Spleen (tissue), 11 donors: ENCODE measurements around the gene IL1RL2. TPM values are rescaled to one million over a fixed set of nuclear protein-coding genes. Genes with fewer than 3 reads are reported as not detected.

Experiments used
- DNase-seq: peaks from one replicate; pipeline ENCODE4 v3.0.0-alpha.2; 2020
- H3K27ac ChIP-seq, 8 donors: fragments of 200-600 bp; sonication (generic) in 7 of 8; 1 replicate in 4 of 8; 2 replicates in 4 of 8; pipeline versions ENCODE4 v1.5.0 to v1.8.0; 2016 to 2021; ENCODE audit warnings: inconsistent platforms in 4 of 8, mild to moderate bottlenecking in 4 of 8, moderate library complexity in 1 of 8
- H3K27me3 ChIP-seq, 7 donors: fragments of 200-600 bp; sonication (generic) in 6 of 7; replicated peaks in 1 of 7; 1 replicate in 4 of 7; 2 replicates in 3 of 7; pipeline versions ENCODE4 v1.5.0 to v1.8.0; 2016 to 2021; ENCODE audit warnings: inconsistent platforms in 3 of 7, mild to moderate bottlenecking in 1 of 7
- H3K36me3 ChIP-seq, 6 donors: fragments of 200-600 bp; sonication (generic) in 5 of 6; 1 replicate in 4 of 6; 2 replicates in 2 of 6; pipeline versions ENCODE4 v1.5.0 to v1.8.0; 2016 to 2021; ENCODE audit warnings: inconsistent platforms in 2 of 6
- H3K4me1 ChIP-seq, 6 donors: fragments of 200-600 bp; sonication (generic) in 5 of 6; 1 replicate in 3 of 6; 2 replicates in 3 of 6; pipeline versions ENCODE4 v1.5.0 to v1.8.0; 2016 to 2021; ENCODE audit warnings: inconsistent platforms in 3 of 6
- H3K4me3 ChIP-seq, 8 donors: fragments of 200-600 bp; sonication (generic) in 7 of 8; 1 replicate in 4 of 8; 2 replicates in 4 of 8; pipeline versions ENCODE4 v1.5.0 to v1.8.0; 2016 to 2021; ENCODE audit warnings: inconsistent platforms in 4 of 8, mild to moderate bottlenecking in 4 of 8, moderate library complexity in 2 of 8
- H3K9me3 ChIP-seq, 8 donors: fragments of 200-600 bp; sonication (generic) in 7 of 8; 1 replicate in 4 of 8; 2 replicates in 4 of 8; pipeline versions ENCODE4 v1.5.0 to v1.8.0; 2016 to 2021; ENCODE audit warnings: inconsistent platforms in 4 of 8
- POLR2A ChIP-seq, 3 donors: fragments of 450-650 bp; IDR thresholded peaks; one replicate each; pipeline ENCODE4 v1.5.1; 2017; ENCODE audit warnings: antibody characterized with exemption in 3 of 3, mild to moderate bottlenecking in 1 of 3
- POLR2AphosphoS5 ChIP-seq, 3 donors: sonication (generic); formaldehyde crosslinking; IDR thresholded peaks; one replicate each; pipeline ENCODE4 v1.5.1; 2017; ENCODE audit warnings: antibody characterized with exemption in 3 of 3
- whole genome bisulfite sequencing, 5 donors: extraction: QIAGEN DNeasy Blood & Tissue Kit in 3 of 5; methylation state at CpG; one replicate each; pipeline versions ENCODE4 v1.1.5 to v1.1.7; 2013 to 2018; 5-methylcytosine and 5-hydroxymethylcytosine counted together
- intact Hi-C: fragments of 100-400 bp; cut with DNase I; formaldehyde crosslinking; loops from one replicate; pipeline ENCODE4 v1.15.0; 2023; ENCODE audit warnings: low total_unique reads
- polyA plus RNA-seq, 3 donors: library from polyadenylated mRNA; stranded (reverse); fragments of 200-250 nt; gene quantifications; one replicate each; pipeline ENCODE4 v1.2.1, GENCODE V29; 2013
- total RNA-seq, 7 donors: library from RNA; depleted of rRNA in 3 of 7; stranded (reverse); fragments of >200 nt in 3 of 7; fragmentation: NEBNext Ultra II Directional in 4 of 7; extraction: Animal tissue kit (Norgen Biotek cat#: 25700) in 4 of 7; gene quantifications; one replicate each; pipeline versions ENCODE4 v1.1.0 to v1.2.1, GENCODE V29; 2016 to 2021
- TF ChIP-seq, protein P1 (sequence below), 11 experiments: fragments of 200-600 bp in 7 of 11; fragments of 450-650 bp in 4 of 11; sonication (generic) in 4 of 11; IDR thresholded peaks in 8 of 11; conservative IDR thresholded peaks in 3 of 11; 1 replicate in 7 of 11; 2 replicates in 4 of 11; pipeline versions ENCODE4 v1.4.0 to v1.8.0; 2016 to 2021; ENCODE audit warnings: antibody characterized with exemption in 11 of 11, inconsistent platforms in 4 of 11, mild to moderate bottlenecking in 1 of 11
- donor health status: healthy with polysubstance abuse.
- donor health status: DM: no; HTN: no; CAD: no; lungs with moderate emphysema.
- donor health status: DM: no; HTN: no; CAD: no.
- donor health status: Bipolar disorder and iron deficiency.
- donor health status: healthy.
- donor health status: DM: no; HTN: no; CAD: no.
- donor health status: DM: yes; HTN: yes; CAD: no.

IL1RL2 gene
- total and polyA plus RNA-seq, 10 donors, result 0.05 to 0.49 (median 0.13) TPM; not detected in 4

- no peak overlapping the region for H3K27ac ChIP-seq
- 68 to 85% (median 83%) methylated on average over 2 of the region's 2 CpGs for WGBS, 5 donors
- intact Hi-C loops, result no loop called here
These were observed 2.8 kb upstream of the IL1RL2 start for GRCh38 chr2:102184018-102184417.

DNA sequence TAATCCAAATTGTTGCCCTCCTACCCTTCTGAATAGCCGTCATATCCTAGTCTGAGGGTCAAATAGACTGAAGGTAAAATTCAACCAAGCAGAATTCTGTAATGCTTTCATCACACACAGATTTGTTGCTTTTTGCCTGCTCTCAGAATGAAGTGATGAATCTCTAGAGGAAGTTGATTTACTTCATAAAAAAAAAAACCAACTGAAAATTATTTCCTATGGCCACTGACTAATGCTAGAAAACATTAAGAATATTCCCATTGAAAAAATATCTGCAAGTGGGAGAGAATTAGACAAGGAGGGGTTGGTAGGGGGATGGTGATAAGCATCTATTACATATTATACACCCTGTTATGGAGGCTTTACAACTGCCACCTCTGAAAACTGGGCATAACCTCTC, 2.3 kb upstream of the IL1RL2 start:
- Histone ChIP-seq H3K27ac (peak overlapping the region in 1 of 8 donors; percentile 37), H3K4me3 (no peak overlapping the region), H3K4me1 (peaks cover 0 to 20% (median 10%) of the 10 kb centered on the region in 6 donors), H3K27me3 (peaks cover 0 to 20% (median 7%) of the 10 kb centered on the region in 7 donors), H3K36me3 (no peaks in the 10 kb centered on the region), H3K9me3 (no peaks in the 10 kb centered on the region)
- intact Hi-C loops, result no loop called here
- TF ChIP-seq POLR2A (IDR thresholded peaks at IDR 0.05) (no peak), POLR2AphosphoS5 (IDR thresholded peaks at IDR 0.05) (no peak)
- TF ChIP-seq, protein P1, sequence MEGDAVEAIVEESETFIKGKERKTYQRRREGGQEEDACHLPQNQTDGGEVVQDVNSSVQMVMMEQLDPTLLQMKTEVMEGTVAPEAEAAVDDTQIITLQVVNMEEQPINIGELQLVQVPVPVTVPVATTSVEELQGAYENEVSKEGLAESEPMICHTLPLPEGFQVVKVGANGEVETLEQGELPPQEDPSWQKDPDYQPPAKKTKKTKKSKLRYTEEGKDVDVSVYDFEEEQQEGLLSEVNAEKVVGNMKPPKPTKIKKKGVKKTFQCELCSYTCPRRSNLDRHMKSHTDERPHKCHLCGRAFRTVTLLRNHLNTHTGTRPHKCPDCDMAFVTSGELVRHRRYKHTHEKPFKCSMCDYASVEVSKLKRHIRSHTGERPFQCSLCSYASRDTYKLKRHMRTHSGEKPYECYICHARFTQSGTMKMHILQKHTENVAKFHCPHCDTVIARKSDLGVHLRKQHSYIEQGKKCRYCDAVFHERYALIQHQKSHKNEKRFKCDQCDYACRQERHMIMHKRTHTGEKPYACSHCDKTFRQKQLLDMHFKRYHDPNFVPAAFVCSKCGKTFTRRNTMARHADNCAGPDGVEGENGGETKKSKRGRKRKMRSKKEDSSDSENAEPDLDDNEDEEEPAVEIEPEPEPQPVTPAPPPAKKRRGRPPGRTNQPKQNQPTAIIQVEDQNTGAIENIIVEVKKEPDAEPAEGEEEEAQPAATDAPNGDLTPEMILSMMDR (IDR thresholded peaks at IDR 0.05 in 8 of 11, conservative IDR thresholded peaks at IDR 0.05 in 3 of 11), result no peak
- WGBS, 5 donors, result 93 to 100% (median 96%) methylated on average over 1 of the region's 1 CpG
- DNase-seq, result no peak

More at GRCh38 chr2:102184018-102184417, 2.8 kb upstream of the IL1RL2 start:
- TF ChIP-seq, protein P1 (IDR thresholded peaks at IDR 0.05 in 8 of 11, conservative IDR thresholded peaks at IDR 0.05 in 3 of 11), result no peak
- TF ChIP-seq POLR2AphosphoS5 (IDR thresholded peaks at IDR 0.05), result no peak
- no peak for TF ChIP-seq POLR2A (IDR thresholded peaks at IDR 0.05)
- peaks cover 0 to 20% (median 10%) of the 10 kb centered on the region in 6 donors for H3K4me1 ChIP-seq
- H3K36me3 ChIP-seq, result peaks cover 0 to 2% (median 0%) of the 10 kb centered on the region in 6 donors
- no peak for DNase-seq
- no peaks in the 10 kb centered on the region for H3K9me3 ChIP-seq
- peaks cover 0 to 20% (median 7%) of the 10 kb centered on the region in 7 donors for H3K27me3 ChIP-seq
- no peak overlapping the region for H3K4me3 ChIP-seq

GRCh38 chr2:102185347-102185746, 1.5 kb upstream of the IL1RL2 start:
- Histone ChIP-seq H3K27ac (peak overlapping the region in 1 of 8 donors; percentile 11), H3K36me3 (no peaks in the 10 kb centered on the region), H3K4me1 (peaks cover 0 to 20% (median 10%) of the 10 kb centered on the region in 6 donors), H3K4me3 (no peak overlapping the region), H3K9me3 (no peaks in the 10 kb centered on the region), H3K27me3 (peaks cover 0 to 20% (median 7%) of the 10 kb centered on the region in 7 donors)
- WGBS, 5 donors, result 1 to 10% (median 6%) methylated on average over 2 of the region's 2 CpGs
- peak in 1 of 3 donors; percentile 22 for TF ChIP-seq POLR2AphosphoS5 (IDR thresholded peaks at IDR 0.05)
- TF ChIP-seq POLR2A (IDR thresholded peaks at IDR 0.05), result no peak
- TF ChIP-seq, protein P1 (IDR thresholded peaks at IDR 0.05 in 8 of 11, conservative IDR thresholded peaks at IDR 0.05 in 3 of 11), result peak in 8 of 11 experiments; percentile 6 to 62 (median 47)
- no peak for DNase-seq
- intact Hi-C loops, result no loop called here

GRCh38 chr2:102187496-102188150, 800 bp downstream of the IL1RL2 start:
- DNase-seq, result peak; percentile 84
- intact Hi-C loops, result no loop called here
- Histone ChIP-seq H3K4me1 (peaks cover 0 to 20% (median 10%) of the 10 kb centered on the region in 6 donors), H3K27ac (peak overlapping the region in 1 of 8 donors; percentile 52), H3K27me3 (peaks cover 0 to 20% (median 7%) of the 10 kb centered on the region in 7 donors), H3K36me3 (no peaks in the 10 kb centered on the region), H3K9me3 (no peaks in the 10 kb centered on the region), H3K4me3 (peak overlapping the region in 7 of 8 donors; percentile 4 to 62 (median 24))
- WGBS, 5 donors, result 11 to 25% (median 18%) methylated on average over 32 to 50 of the region's 50 CpGs
- TF ChIP-seq, protein P1 (IDR thresholded peaks at IDR 0.05 in 8 of 11, conservative IDR thresholded peaks at IDR 0.05 in 3 of 11), result peak in 7 of 11 experiments; percentile 16 to 49 (median 25)
- TF ChIP-seq POLR2A (IDR thresholded peaks at IDR 0.05) (no peak), POLR2AphosphoS5 (IDR thresholded peaks at IDR 0.05) (peak; percentile 11 to 62 (median 37))
